Measurements from ENCODE around the gene ERC1.

ERC1 gene

DNA sequence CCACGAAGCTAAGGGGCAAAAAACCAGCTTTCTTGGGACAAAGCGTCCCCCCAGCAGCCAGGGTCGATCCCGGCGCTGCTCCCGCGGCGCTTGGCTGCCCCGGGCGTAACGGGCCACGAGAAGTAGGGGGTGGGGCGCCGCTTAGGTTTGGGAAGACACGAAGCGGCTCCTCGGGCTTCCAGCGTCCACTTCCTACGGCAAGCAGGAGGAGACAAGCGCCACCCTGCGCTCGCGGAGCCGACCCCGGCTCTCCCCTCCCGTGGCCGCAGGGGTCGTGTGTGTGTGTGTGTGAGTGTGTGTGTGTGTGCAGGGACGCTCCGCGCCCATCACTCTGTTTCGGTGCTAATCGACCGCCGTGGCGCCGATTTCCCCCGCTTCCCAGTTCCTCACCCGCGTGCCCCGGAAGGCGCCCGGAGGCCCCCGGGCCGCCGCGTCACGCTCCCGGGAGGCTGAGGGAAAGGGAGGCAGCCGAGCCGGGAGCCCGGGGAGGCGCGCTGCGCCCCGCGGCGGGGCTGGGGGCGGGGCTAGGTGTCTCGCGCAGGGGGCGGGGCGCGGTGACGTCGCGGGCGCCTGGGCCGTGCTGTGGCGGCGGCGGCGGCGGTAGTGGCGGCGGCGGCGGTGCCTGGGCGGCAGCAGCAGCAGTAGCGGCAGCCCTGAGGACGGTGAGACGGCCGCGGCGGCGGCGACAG, at the start of gene ERC1:
ERC1 (plus strand) TSS at position 563 of the 689 bp plus-strand sequence. CDS start 36,681 bp downstream, outside the sequence.
- no peaks in the 10 kb centered on the region for H3K9me3 ChIP-seq
- H3K4me1 ChIP-seq = peaks cover 21% of the 10 kb centered on the region
- peak within 1 kb of the TSS; percentile 77 for H3K4me3 ChIP-seq
- H3K36me3 ChIP-seq (replicated peaks) = no peaks in the 10 kb centered on the region
- peak; percentile 70 to 90 for DNase-seq (ENCODE audit: low spot score in 2 of 2)
- in situ Hi-C loops (cut with MboI; ENCODE audit: low sequenced_read_pairs) = no loop called here
- no peaks in the 10 kb centered on the region for H3K27me3 ChIP-seq (ENCODE audit: low read depth)

DNA sequence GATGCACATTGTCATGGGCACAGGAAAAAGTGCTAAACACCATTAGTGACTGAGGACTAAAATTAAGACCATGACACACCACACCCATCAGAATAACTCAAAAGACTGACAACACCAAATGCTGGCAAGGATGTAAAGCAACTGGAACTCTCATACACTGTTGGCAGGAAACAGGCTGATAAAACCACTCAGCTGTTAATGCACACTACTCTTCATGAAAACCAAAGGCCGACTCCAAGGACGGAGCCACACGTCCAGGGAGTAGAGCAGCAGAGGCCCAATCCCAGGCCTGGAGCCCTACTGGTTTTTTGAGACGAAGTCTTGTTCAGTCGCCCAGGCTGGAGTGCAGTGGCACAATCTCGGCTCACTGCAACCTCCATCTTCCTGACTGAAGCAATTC, 48.0 kb upstream of the ERC1 start:
- Histone ChIP-seq H3K27me3 (ENCODE audit: low read depth) (no peaks in the 10 kb centered on the region), H3K4me1 (peaks cover 4% of the 10 kb centered on the region; the same call in 1 of the 2 replicates), H3K36me3 (replicated peaks) (peaks cover 42% of the 10 kb centered on the region), H3K4me3 (no peak overlapping the region), H3K9me3 (no peaks in the 10 kb centered on the region)
- DNase-seq (ENCODE audit: low spot score in 2 of 2) = no peak
- in situ Hi-C loops (cut with MboI; ENCODE audit: low sequenced_read_pairs) = loop anchor here (10.0 to 25.0 kb wide), 2 partner anchors 368 to 644 kb away; partner anchors contain the start of gene FBXL14

DNA sequence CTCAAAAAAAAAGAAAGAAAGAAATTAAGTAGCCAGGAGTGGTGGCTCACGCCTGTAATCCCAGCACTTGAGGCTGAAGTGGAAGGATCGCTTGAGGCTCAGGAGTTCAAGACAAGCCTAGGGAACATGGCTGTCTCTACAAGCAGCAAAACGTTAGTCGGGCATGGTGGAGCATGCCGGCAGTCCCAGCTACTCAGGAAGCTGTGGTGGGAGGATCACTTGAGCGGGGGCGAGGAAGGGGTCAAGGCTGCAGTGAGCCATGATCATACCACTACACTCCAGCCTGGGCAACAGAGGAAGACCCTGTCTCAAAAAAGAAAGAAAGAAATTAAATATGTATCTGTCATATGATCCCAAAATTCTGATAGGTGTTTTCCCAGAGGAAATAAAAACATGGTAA, 46.8 kb upstream of the ERC1 start:
- Histone ChIP-seq H3K9me3 (no peaks in the 10 kb centered on the region), H3K4me3 (no peak overlapping the region), H3K36me3 (replicated peaks) (peaks cover 34% of the 10 kb centered on the region), H3K27me3 (ENCODE audit: low read depth) (no peaks in the 10 kb centered on the region), H3K4me1 (peaks cover 8% of the 10 kb centered on the region; the same call in 1 of the 2 replicates)
- DNase-seq (ENCODE audit: low spot score in 2 of 2) = no peak
- in situ Hi-C loops (cut with MboI; ENCODE audit: low sequenced_read_pairs) = loop anchor here (10.0 to 25.0 kb wide), 2 partner anchors 369 to 643 kb away; partner anchors contain the start of gene FBXL14

DNA sequence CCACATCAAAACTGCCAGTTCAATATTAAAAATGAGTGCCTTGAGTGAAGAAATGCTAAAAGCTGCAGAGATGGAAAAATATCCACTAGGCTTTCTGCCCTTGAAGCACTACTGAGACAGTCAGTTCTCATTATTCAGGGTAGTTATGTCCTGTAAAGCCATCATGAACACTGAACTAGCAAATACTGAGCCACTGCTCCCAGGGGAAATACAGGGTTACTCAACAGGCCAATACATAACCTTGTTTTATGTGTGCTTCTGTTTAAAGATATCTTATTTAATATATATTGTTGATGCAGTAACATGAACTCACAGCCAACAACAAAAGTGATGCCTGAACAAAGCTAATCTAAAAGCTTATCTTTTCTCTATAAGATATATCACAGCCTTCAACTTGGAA, 44.8 kb upstream of the ERC1 start:
- Histone ChIP-seq H3K27me3 (ENCODE audit: low read depth) (no peaks in the 10 kb centered on the region), H3K36me3 (replicated peaks) (peaks cover 25% of the 10 kb centered on the region), H3K4me3 (no peak overlapping the region), H3K9me3 (no peaks in the 10 kb centered on the region), H3K4me1 (peaks cover 8% of the 10 kb centered on the region; the same call in 1 of the 2 replicates)
- no peak for DNase-seq (ENCODE audit: low spot score in 2 of 2)
- in situ Hi-C loops (cut with MboI; ENCODE audit: low sequenced_read_pairs) = loop anchor here (10.0 to 25.0 kb wide), 2 partner anchors 371 to 641 kb away; partner anchors contain the start of gene FBXL14

DNA sequence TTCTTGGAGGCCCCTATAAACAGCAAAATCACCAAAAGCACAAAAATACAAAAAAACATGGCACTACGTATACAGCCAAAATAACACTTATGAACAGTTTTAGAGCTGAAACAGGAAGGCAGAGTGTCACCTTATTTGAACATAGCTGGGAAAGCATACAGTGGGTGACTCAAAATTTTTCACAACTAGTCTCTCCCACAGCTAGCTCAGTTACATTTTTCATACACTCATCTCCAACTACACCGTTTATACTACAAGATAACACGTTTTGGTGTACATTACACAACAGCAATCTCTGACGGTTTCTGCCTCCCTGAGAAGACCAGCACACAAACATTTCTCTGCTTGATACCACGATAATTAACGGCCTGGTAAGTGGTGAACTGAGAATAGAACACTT, 44.4 kb upstream of the ERC1 start:
- in situ Hi-C loops (cut with MboI; ENCODE audit: low sequenced_read_pairs) = loop anchor here (10.0 to 25.0 kb wide), 2 partner anchors 372 to 641 kb away; partner anchors contain the start of gene FBXL14
- Histone ChIP-seq H3K4me3 (no peak overlapping the region), H3K9me3 (no peaks in the 10 kb centered on the region), H3K27me3 (ENCODE audit: low read depth) (no peaks in the 10 kb centered on the region), H3K4me1 (peaks cover 8% of the 10 kb centered on the region; the same call in 1 of the 2 replicates), H3K36me3 (replicated peaks) (peaks cover 22% of the 10 kb centered on the region)
- DNase-seq (ENCODE audit: low spot score in 2 of 2) = no peak

DNA sequence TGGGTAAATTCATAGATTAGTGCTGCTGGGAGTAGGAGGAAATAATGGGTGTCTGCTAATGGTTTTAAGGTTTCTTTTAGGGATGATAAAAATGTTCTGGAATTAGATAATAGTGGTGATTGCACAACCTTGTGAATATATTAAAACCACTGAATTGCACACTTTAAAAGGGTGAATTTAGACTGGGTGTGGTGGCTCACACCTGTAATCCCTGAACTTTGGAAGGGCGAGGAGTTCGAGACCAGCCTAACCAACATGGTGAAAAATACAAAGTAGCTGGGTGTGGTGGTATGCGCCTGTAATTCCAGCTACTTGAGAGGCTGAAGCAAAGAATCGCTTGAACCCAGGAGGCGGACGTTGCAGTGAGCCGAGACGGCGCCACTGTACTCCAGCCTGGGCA, 42.8 kb upstream of the ERC1 start:
- H3K4me1 ChIP-seq = peaks cover 7% of the 10 kb centered on the region
- H3K9me3 ChIP-seq = no peaks in the 10 kb centered on the region
- H3K36me3 ChIP-seq (replicated peaks) = peaks cover 7% of the 10 kb centered on the region
- peak overlapping the region; percentile 65 for H3K4me3 ChIP-seq
- H3K27me3 ChIP-seq (ENCODE audit: low read depth) = no peaks in the 10 kb centered on the region
- in situ Hi-C loops (cut with MboI; ENCODE audit: low sequenced_read_pairs) = loop anchor here (10.0 to 25.0 kb wide), 2 partner anchors 373 to 639 kb away; partner anchors contain the start of gene FBXL14
- DNase-seq (ENCODE audit: low spot score in 2 of 2) = no peak

DNA sequence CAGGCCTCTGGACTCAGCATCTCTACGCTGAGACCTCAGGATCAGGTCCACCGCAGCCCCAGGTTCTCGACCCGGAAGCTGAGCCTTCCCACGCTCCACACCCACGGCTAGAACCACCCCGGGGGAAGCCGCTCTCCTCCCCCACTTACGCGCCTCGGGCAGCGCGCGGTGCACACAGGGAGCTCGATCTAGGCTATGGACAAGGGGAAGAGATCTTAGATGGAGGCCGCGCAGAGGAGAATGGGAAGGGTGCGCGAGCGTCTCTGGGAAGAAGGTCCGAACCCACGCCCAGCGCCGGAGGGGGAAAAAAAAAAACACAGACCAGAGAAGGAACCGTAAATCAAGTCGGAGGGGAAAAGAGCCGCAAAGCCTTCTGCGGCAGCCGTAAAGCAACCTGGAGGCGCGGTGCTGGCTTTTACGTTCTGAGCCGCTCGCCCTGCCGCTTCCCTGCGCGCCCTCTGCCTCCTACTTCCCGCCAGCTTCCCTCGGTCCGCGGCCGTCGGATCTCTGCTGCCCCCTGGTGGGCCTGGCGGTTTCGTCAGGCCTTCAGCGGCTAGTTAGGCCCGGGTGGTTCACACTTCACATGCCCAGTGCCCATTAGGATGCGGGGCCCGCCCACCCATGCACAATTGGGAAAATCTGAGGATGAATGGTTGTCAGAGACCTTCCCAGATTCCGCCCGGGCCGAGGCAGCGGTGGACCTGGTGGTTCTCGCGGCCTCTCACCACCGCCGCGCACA, 41.4 kb upstream of the ERC1 start, which contains the start of gene RAD52:
RAD52 (minus strand) TSS at position 242 of the 739 bp plus-strand sequence. CDS start 16,636 bp downstream, outside the sequence.
- in situ Hi-C loops (cut with MboI; ENCODE audit: low sequenced_read_pairs) = loop anchor here (10.0 to 25.0 kb wide), 2 partner anchors 375 to 638 kb away; partner anchors contain the start of gene FBXL14
- Histone ChIP-seq H3K4me1 (peaks cover 10% of the 10 kb centered on the region), H3K36me3 (replicated peaks) (peaks cover 5% of the 10 kb centered on the region), H3K27me3 (ENCODE audit: low read depth) (no peaks in the 10 kb centered on the region), H3K9me3 (no peaks in the 10 kb centered on the region), H3K4me3 (peak within 1 kb of the TSS; percentile 65)
- peak; percentile 96 to 98 for DNase-seq (ENCODE audit: low spot score in 2 of 2)

DNA sequence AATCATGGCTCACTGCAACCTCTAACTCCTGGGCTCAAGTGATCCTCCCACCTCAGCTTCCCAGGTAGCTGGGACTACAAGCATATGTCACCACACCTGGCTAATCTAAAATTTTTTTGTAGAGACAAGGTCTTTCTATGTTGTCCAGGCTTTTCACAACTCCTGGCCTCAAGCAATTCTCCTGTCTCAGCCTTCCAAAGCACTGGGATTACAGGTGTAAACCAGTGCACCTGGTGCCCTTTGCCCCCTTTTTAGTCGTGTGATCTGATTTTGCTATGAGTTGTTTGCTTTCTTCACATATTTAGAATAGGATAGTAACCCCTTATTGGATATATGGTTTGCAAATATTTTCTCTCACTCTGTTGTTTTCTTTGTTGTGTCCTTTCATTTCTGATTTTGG, 39.8 kb upstream of the ERC1 start:
- Histone ChIP-seq H3K4me1 (peaks cover 10% of the 10 kb centered on the region), H3K4me3 (no peak overlapping the region), H3K9me3 (no peaks in the 10 kb centered on the region), H3K36me3 (replicated peaks) (peaks cover 5% of the 10 kb centered on the region), H3K27me3 (ENCODE audit: low read depth) (no peaks in the 10 kb centered on the region)
- no peak for DNase-seq (ENCODE audit: low spot score in 2 of 2)
- in situ Hi-C loops (cut with MboI; ENCODE audit: low sequenced_read_pairs) = no loop called here

DNA sequence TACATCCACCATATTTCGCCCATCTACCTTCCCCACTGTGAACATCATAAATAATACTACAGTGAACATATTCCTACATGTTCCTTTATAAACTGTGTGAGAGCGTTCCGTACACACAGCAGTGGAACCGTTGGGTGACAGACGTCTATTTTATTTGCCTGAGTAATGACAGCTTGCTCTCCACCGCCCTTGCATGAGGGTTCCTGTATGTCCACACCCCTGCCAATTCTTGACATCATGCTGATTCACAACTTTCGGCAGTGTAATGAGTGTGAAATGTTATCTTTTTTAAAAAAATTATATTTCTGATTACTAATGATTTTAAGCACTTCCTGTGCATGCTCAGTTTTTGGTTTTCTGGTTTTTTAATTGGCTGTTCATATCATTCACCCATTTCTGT, 37.2 kb upstream of the ERC1 start:
- Histone ChIP-seq H3K9me3 (no peaks in the 10 kb centered on the region), H3K4me1 (peaks cover 13% of the 10 kb centered on the region), H3K27me3 (ENCODE audit: low read depth) (no peaks in the 10 kb centered on the region), H3K36me3 (replicated peaks) (no peaks in the 10 kb centered on the region; the same call in none of the 2 replicates), H3K4me3 (no peak overlapping the region)
- in situ Hi-C loops (cut with MboI; ENCODE audit: low sequenced_read_pairs) = no loop called here
- DNase-seq (ENCODE audit: low spot score in 2 of 2) = no peak

DNA sequence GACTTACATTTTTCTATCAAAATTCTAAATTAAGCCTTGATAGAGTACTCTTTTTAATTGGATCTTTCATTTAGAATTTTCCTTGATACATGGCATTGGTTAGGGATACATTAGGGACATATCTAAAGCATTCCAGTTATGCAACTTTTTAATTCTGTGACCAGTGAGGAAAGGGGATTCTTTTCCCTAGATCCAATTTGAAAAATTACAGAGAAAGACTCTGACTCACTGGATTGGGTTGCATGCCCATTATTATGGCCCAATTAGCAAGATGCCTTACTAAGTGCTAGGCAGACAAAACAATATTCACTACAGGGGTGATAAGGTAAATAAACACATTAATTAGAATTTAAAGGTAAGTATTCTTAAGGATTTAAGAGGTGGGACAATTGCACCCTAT, 36.3 kb upstream of the ERC1 start:
- DNase-seq (ENCODE audit: low spot score in 2 of 2) = no peak
- Histone ChIP-seq H3K27me3 (ENCODE audit: low read depth) (no peaks in the 10 kb centered on the region), H3K4me3 (no peak overlapping the region), H3K36me3 (replicated peaks) (no peaks in the 10 kb centered on the region; the same call in 1 of the 2 replicates), H3K4me1 (peaks cover 19% of the 10 kb centered on the region), H3K9me3 (no peaks in the 10 kb centered on the region)
- in situ Hi-C loops (cut with MboI; ENCODE audit: low sequenced_read_pairs) = no loop called here

DNA sequence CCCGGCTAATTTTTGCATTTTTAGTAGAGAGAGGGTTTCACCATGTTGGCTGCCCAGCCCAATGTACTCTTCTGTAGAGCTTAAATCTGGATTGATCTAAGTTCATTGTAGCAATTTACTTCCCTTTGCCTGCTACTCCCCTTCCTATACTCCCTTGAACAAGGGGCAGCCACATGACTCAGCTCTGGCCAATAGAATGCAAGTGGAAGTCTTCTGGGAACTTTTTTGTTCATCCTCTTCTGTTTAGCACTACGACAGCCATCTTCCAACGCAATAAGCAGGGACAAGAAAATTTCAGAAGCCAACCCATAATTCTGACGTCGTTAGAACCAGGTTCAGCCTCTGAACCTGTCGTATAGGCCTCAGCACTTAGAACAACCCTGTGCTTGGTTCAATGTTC, 35.1 kb upstream of the ERC1 start:
- no peaks in the 10 kb centered on the region; the same call in 1 of the 2 replicates for H3K36me3 ChIP-seq (replicated peaks)
- no peaks in the 10 kb centered on the region for H3K27me3 ChIP-seq (ENCODE audit: low read depth)
- H3K4me1 ChIP-seq = peaks cover 19% of the 10 kb centered on the region
- no peak for DNase-seq (ENCODE audit: low spot score in 2 of 2)
- in situ Hi-C loops (cut with MboI; ENCODE audit: low sequenced_read_pairs) = no loop called here
- H3K4me3 ChIP-seq = no peak overlapping the region
- no peaks in the 10 kb centered on the region for H3K9me3 ChIP-seq

DNA sequence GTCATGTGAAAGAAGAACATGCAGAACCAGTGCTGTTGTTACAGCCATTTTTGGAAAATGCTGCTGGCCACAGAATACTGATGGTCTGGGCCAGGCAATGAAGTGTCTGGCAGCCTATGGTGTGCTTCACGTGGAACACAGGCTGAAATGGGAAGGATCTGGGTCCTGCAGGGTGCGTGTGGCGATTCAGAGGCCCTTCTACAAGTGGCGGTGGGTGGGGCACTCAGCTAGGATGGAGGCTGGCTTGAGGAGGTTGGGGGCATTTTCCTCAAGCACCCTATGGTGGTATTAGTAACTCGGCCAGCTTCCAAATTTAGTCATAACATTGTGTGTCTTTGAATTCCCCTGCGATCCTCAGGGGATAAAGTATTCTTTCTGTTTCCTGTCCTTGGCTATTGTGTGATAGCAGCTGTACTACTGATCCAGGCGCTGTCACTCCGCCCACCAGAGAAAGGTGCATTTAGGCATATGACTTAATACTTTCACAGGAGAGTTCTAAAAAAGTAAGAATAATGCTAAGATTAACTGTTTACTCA, 32.4 kb upstream of the ERC1 start:
- peaks cover 13% of the 10 kb centered on the region for H3K4me1 ChIP-seq
- H3K36me3 ChIP-seq (replicated peaks) = no peaks in the 10 kb centered on the region; the same call in 1 of the 2 replicates
- no peaks in the 10 kb centered on the region for H3K9me3 ChIP-seq
- in situ Hi-C loops (cut with MboI; ENCODE audit: low sequenced_read_pairs) = no loop called here
- DNase-seq (ENCODE audit: low spot score in 2 of 2) = peak; percentile 71 to 82
- no peaks in the 10 kb centered on the region for H3K27me3 ChIP-seq (ENCODE audit: low read depth)
- no peak overlapping the region for H3K4me3 ChIP-seq

DNA sequence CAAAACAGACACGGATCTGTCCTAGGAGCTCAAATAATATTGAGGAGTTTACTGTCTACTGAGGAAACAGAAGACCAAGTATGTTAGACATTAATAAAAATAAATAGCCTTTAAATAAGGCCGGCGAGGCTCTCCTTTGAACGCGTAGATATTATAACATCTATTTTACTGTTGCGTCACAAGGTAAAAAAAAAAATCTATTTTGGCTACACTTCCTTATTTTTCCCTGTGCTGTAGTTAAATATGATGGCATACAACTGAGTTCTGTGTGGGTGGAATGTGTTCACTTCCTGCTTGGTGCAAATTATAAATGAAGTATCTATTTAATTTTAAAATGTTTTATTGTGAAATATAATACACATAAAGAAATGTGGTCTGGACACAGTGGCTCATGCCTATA, 24.3 kb upstream of the ERC1 start:
- Histone ChIP-seq H3K9me3 (no peaks in the 10 kb centered on the region), H3K27me3 (ENCODE audit: low read depth) (no peaks in the 10 kb centered on the region), H3K4me1 (peaks cover 6% of the 10 kb centered on the region), H3K36me3 (replicated peaks) (no peaks in the 10 kb centered on the region), H3K4me3 (no peak overlapping the region)
- DNase-seq (ENCODE audit: low spot score in 2 of 2) = no peak
- in situ Hi-C loops (cut with MboI; ENCODE audit: low sequenced_read_pairs) = no loop called here

Measured in HAP-1 (cell line).